Inferior parietal cortex (tissue), 1 donor: ENCODE results near the gene MLYCD.

Source experiments
- DNase-seq: peaks from one replicate; pipeline ENCODE4 v3.0.0-alpha.2; 2016; ENCODE audit errors: extremely low spot score

Gene MLYCD

DNA sequence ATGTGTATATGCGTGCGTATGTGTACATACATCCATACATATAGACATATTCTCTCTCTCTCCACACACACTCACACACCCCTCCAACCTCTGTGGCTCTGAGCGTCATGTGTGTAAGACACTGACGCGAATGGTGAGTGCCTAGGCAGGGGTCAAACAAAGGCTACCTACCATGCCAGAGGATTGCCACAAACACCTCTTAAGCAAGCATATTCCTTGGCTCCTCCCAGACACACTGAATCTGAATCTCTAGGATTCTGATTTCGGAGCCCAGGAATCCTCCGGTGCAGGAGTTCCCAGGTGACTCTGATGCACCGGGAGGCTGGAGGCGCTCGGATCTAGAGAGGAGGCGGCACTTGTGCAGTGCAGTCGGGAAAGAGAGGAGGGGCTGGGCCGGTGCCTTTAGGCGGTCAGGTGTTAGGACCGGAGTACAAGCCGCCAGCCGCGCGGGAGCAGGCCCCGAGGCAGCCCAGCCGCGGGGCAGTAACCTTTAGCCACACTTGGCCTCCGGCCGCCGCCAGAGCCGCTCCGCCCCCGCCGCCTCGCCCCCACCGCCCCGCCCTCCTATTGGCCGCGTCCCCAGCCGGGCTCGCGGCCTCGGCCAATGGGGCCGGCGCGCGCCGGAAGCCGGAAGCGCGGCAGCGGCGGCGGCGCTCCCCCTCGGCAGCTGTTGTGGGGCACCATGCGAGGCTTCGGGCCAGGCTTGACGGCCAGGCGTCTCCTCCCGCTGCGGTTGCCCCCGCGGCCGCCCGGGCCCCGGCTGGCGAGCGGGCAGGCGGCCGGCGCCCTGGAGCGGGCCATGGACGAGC lies at the start of gene MLYCD:
TSS of gene MLYCD (plus strand) at position 653 of the 809 bp plus-strand sequence. CDS start at position 683, 30 bp downstream.
- peak; percentile 74 for DNase-seq

DNA sequence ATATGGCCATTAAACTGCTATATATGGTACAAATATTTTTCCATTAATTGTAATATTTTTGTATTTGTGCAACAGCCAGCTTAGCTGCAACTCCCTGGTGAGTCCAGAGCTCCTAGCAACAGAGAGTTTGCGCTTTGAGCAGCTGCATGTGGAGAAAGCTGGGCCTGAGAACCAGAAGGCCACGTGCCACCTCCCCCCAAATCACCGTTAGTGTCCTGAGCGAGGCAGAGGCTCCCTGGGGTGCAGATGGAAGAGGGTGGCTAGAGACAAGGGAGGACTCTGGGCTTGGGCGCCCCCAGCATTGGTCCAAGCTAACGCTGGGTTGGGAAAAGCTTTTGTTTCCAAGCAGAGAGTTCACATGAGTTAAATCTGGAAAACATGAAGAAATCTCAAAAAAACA lies 49.5 kb upstream of the MLYCD start:
- DNase-seq = no peak

DNA sequence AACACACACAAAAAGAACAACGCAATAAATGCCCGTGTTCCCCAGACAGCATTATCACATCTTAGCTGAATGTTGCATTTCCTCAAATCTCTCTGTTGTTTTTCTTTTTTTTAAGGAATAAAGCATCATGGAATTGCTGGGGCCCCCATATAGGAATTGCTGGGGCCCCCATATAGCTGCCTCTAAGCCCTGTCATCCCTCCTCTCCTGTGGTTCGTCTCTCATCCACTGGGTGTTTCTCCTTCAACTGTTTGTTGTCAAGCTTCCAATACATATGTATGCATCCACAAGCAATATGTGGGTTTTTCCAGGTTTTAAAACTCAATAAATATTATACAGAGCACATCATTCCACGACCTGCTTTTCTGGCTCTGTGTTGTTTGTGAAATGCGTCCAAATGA lies 48.0 kb upstream of the MLYCD start:
- DNase-seq = no peak

DNA sequence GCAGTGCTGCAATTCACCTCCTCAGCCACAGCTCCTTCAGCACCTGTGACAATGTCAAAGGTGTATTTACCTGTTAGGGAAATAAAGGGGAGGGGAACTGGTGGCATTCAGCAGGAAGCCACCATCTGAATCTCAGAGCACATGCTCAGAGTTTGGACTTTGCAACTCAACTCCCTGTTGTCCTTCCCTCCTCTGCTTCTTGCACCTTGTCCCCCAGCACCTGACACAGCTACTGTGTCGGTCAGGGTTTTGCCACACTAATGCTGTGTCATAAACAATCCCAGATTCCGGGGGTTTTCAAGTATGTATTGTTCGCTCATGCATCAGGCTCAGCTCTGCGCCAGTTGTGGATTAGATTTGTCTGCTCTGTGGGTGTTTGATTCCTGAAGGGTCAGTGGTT lies 47.4 kb upstream of the MLYCD start:
- DNase-seq = no peak

DNA sequence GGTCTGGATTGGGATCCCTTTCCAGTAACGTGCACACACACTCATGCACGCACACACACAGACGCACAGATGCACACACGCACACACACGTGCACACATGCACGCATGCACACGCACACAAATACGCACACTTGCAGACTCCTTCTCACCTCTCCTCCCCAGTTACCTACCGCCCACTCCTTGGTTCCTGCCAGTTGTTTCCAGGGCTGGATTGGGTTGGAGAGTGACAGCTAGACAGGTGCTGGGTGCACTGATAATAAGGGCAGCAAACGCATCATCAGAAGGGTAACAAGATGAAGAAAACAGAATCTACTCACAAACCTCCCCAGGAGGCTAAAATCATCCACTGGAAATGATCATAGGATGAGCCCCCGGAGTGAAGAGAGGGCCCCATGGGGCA lies 46.1 kb upstream of the MLYCD start:
- no peak for DNase-seq

DNA sequence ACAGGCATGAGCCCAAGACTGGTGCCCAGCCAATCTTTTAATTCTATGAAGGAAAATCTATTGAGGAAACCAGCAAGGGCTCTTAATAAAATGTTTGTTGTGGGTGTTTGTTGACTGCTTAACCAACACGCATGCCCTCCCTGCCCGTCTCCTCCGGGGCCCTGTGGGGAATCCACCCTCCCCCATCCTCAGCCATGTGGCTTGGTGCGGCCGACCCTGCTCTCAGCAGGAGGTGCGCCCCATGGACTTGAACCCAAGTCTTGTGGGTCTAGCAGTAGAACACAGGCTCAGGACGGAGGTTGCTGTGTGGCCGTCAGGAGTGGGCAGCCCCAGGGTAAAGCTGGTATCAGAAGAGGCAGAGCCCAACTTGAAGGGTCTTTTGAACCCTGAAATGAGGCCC lies 45.1 kb upstream of the MLYCD start:
- no peak for DNase-seq

DNA sequence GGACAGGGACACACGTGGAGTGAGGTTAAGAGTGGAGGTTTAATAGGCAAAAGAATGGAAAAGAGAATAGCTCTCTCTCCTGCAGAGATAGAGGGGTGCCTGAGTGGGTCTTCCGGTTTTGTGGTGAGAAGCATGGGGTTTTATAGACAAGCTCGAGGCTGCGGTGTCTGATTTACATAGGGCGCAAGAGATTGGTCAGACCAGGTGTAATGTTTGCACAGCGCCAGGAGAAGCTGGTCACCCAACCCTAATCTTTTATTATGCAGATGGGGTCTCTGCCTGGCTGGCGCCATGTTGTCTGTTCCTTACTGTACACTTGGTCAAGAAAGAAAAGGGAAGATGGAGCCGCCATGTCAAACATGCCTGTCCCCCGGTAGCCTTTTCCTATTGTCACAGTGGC lies 44.5 kb upstream of the MLYCD start:
- DNase-seq = no peak

DNA sequence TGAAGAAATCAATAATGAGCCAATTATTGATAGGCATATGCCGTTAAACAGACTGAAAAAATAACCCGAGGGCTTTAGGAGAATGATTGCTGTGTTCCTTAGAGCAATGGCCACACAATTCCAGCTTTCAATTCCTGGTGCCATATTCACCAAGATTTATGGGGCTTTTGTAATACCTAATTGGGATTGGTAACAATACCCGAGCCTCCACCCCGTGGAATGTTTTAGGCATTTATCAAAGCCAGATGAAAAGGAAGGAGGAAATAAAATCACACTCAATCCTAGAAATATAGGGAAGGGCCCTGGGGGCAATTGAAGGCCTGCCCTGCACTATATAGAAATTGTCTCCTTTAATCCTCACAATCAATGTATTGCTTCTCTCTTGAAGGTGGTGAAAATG lies 42.1 kb upstream of the MLYCD start:
- no peak for DNase-seq

DNA sequence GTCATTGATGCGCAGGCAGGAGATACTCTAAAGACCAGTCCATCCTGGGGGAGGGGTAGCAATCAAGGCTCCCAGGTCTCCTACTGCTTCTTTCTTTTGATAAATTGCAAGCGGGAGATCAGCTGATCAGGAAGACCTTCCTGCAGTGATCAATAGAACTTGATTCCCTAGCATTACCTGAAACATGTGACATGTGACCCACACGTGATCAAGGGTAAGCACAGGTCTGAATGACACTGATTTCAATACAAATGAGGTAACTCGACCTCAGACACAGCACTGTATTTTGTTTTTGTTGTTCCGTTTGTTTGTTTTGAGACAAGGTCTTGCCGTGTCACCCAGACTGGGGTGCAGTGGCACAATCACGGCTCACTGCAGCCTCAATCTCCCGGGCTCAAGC lies 39.6 kb upstream of the MLYCD start:
- DNase-seq = no peak

DNA sequence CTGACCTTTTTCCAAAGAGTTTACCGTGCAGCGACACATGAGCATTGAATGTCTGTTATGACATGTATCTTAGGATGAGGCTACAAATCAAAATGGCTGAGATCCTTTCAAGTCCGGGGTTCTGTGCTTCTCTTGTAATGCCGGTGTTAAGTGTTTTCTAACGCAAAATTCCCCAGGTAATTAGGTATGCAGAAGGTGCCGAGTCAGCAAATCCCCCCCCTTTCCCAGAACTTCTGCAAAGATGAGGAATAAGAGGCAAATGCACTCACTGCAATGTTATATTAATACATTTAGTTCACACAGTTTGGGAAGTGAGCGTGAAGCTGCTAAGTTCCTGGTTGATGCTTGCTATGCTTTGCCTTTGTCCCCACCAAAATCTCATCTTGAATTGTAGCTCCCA lies 36.3 kb upstream of the MLYCD start:
- DNase-seq = no peak

DNA sequence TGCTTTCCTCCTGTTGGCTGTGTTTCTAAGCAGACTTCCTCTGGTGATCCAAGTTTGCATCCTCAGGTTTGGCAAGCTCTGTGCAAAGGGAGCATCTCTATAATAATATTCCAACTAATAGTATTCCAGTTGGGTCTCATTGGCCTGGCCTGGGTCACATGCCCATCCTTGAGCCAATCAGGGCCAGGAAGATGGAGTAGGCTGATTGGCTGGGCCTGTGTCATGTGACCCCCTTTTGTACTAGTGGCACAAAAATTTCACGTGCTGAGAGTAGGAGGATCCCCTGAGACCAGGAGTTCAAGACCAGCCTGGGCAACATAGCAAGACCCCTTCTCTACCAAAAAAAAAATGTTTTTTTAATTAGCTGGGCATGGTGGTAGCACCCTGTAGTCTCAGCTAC lies 35.2 kb upstream of the MLYCD start:
- no peak for DNase-seq

DNA sequence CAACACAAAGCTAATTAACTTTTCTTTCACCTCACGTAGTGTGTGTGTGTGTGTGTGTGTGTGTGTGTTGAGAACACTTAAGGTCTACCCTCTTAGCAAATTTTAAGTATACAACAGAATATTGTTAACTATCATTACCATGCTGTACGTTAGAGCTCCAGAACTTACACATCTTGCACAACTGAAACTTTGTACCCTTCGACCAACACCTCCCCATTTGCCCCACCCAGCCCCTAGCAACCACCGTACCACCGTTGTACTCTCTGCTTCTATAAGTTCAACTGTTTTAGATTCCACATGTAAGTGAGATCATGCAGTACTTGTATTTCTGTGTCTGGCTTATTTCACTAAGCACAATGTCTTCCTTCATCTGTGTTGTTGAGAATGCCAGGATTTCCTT lies 28.1 kb upstream of the MLYCD start:
- DNase-seq = no peak

DNA sequence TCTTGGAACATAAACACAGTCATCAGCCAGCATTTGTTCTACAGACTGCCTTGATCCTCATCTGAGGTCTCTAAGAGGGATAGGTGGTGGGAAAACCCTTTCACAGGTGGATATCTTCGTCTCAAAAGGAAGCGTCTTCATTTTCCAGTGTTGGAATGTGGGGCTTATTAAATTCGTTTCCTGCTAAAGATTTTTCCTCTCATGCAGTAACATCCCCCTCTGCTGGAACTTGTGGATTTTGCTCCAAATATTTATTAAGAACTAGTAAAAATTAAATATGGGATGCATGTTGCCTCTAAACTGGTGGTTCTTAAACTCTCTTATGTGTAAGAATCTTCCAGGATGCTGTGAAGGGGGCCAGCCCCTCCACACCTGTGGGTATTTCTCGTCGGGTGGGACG lies 20.1 kb upstream of the MLYCD start:
- peak; percentile 66 for DNase-seq

DNA sequence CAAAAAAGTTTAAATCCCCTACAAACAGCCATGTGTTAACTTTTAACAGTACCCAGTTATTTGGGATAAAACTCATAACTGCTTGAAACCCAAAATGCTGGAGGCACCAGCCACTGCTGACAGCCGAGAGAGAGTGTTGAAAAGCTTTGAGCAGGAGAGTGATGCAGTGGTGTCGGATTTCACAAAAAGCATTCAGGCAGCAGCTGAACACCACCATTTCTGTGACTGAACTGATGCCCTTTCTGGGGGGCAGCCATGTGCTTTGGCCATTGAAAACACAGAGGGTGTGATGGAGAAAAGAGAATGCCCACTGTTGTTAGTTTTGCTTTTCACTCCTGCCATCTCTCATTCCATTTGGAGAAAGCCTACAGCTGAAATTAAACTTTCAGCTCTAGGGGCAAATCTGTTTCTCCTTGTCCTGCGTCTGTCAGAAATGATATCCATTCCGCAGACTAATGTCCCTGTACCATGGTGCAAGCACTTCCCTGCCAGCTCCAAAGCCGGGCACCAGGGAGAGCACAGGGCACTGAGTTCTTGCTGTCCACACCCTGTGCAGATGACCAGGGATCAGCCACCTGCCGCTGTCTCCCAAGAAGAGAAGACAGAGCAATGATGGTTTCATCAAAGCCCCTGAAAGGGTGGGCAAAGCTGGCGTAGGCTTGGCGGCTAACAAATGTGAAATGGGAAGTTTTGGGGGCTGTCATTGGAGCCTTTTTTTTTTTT lies 16.6 kb upstream of the MLYCD start:
- DNase-seq = no peak

DNA sequence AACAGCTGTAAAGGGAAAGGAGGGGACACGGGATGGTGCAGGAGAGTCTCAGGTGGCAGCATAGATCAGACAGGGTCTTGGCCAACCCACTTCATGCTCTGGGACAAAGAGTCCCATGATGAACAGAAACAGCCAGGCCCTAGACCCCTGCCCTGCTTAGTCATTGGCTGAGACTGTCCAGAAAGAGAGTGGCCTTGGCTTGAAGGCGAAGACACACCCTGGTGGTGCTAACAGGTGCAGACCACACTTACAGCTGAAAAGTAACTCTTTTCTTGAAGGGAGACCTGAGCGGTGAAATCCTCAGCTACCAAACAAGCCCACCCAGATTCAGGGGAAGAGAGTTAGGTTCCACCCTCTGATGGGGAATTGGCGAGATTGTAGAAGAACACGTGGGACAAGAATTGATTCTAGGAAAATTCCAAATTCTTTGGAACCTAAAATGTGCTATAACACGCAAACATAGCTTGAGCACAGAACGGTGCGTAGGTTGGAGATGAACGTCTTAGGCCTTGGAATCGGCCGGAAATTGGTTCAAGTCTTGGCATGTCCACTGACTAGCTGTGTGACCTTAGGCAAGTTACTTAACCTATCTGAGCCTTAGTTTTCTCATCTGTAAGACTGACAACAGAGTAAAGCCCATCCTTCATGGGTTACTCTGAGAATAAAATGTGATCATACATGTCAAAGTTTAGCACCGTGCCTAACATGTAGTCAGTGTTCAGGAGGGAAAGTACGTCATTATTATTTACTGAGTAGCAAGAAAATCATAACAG lies 12.5 kb upstream of the MLYCD start:
- DNase-seq = no peak

DNA sequence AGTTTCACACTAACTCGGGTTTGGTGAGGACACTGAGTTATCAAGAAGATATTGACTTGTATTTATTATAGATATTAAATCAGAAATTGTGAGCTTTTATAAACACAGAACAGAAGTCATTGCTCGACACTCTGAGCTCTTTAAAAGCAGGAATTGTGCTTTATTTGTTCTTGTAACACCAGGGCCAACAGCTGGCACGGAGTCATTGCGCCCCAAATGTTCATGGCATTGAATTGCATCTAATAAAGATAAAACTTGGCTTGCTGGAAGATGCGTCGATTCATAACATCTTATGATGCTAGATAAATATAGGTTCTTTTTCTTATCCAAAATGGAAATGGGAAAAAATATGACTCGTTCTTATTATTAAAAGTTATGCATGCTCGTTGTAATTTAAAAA lies 11.8 kb upstream of the MLYCD start:
- peak; percentile 72 for DNase-seq

DNA sequence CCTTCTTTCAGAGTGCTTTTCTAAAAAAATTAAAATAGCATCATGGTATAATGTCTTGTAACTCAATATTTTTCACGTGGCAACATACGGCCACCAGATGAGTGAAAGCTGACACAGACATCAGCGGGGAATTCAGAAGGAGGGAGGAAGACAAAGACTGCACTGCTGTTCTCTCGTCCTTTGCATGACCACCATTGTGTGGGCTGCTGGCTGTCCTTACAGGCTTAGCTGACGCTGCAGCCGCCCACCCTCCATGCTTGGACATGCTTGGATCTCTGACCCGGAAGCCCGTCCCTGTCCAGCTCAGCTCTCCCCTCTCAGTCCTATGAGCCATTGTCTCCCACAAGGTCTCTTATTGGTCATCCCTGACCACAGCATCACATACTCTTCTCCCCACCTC lies 11.4 kb upstream of the MLYCD start:
- DNase-seq = no peak

DNA sequence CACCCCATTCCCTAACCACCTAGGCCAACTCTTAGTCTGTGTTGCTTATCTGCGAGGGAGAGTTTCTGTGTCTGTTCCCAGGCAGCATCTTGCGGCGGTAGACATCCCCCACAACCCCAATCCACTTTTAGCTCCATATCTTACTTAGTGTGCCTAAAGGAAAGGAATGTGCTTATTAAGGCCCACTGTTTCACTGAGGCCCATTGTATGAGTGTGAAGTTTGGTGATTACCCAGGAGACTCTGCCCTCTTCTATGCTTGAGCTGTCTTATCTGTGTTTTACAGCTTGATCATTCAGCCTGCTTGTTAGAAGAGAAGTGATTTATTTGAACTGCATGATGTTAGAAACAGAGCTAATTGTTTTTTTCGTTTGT lies 10.3 kb upstream of the MLYCD start:
- no peak for DNase-seq

DNA sequence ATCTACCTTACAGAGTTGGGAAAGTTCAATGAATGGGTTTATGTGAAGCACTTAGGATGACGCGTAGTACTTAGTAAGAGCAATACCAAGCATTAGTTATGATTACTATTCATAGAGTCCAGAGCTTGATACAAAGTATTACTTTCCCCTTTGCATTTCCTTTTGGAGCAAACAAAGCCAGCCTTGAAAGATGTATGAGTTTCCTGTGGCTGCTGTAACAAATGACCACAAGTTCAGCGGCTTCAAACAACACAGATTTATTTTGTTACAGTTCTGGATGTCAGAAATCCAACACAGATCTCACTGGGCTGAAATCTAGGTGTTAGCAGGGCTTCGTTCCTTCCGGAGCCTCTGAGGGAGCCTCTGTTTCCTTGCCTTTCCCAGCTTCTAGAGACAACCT lies 8.6 kb upstream of the MLYCD start:
- no peak for DNase-seq

DNA sequence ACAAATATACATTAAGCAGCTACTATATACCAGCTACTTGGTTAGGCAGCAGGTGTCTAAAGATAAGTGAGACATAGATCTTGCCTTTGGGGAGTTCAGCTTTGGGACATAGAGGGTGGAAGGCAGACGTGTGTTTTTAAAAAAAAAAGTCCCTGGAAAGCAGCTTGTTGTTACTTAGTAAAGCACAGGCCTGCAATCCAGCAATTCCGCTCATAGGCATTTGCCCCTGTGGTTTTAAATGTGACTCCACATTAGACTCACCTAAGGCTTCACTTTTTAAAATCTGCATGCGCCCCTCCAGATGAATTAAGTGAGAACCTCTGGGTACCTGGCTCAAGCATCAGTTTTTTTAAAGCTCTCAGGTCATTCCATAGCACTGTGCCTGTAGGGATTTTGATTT lies 7.2 kb upstream of the MLYCD start:
- DNase-seq = no peak

DNA sequence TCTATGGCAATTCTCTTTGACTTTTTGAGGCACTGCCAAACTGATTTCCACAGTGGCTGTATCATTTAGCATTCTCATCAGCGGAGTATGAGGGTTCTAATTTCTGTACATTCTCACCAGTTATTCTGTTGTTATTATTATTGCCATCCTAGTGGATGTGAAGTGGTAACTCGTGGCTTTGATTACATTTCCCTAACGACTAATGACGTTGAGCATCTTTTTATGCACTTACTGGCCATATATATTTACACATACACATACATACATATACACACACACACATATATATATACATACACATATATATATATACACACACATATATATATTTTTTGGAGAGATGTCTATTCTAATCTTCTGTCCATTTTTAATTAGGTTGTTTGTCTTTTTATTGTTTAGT lies 3.7 kb upstream of the MLYCD start:
- DNase-seq = no peak

DNA sequence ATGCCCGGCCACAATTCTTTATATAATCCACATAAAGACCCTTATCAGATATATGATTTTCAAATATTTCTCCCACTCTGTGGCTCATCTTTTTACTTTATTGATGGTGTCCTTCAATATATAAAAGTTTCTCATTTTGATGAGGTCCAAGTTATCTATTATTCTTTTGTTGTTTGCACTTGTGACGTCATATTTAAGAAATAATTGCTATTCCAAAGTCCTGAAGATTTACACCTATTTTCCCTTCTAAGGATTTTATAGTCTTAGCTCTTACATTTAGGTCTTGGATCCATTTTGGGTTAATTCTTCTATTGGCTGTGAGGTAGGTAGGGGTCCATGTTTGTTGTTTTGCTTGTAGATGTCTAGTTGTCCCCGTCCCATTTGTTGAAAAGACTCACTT lies 3.0 kb upstream of the MLYCD start:
- no peak for DNase-seq
